Measurements from ENCODE around the gene ZBTB32.

The ZBTB32 gene

DNA sequence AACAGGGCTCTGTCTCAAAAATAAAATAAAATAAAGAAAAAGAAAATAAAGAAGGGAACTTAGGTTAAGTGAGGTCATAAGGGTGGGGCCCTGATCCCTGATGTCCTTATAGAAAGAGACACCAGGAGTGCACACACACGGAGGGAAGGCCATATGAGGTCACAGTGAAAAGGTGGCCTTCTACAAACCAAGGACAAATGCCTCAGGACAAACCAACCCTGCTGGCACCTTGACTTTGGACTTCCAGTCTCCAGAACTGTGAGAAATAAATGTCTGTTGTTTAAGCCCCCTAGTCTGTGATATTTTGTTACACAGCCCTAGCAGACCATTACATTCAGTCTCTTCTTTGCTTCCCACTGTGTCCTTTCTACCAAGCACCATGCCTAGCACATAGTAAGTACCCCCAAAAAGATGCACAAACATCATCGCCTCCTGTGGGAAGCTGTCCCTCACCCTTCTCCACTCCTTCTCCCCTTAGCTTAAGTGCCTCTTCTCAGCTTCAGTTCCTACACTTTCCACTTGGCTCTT lies 8.4 kb upstream of the ZBTB32 start:
- H3K4me3 ChIP-seq (ENCODE audit: low read depth, low read length) = no peak overlapping the region
- TF ChIP-seq, protein P1, sequence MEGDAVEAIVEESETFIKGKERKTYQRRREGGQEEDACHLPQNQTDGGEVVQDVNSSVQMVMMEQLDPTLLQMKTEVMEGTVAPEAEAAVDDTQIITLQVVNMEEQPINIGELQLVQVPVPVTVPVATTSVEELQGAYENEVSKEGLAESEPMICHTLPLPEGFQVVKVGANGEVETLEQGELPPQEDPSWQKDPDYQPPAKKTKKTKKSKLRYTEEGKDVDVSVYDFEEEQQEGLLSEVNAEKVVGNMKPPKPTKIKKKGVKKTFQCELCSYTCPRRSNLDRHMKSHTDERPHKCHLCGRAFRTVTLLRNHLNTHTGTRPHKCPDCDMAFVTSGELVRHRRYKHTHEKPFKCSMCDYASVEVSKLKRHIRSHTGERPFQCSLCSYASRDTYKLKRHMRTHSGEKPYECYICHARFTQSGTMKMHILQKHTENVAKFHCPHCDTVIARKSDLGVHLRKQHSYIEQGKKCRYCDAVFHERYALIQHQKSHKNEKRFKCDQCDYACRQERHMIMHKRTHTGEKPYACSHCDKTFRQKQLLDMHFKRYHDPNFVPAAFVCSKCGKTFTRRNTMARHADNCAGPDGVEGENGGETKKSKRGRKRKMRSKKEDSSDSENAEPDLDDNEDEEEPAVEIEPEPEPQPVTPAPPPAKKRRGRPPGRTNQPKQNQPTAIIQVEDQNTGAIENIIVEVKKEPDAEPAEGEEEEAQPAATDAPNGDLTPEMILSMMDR (IDR thresholded peaks at IDR 0.05; ENCODE audit: low read depth, low read length, missing control alignments) = no peak
- no peak for DNase-seq (ENCODE audit: low read depth)

- TF ChIP-seq, protein P1 (IDR thresholded peaks at IDR 0.05; ENCODE audit: low read depth, low read length, missing control alignments) = no peak
- no peak for DNase-seq (ENCODE audit: low read depth)
- no peak overlapping the region for H3K4me3 ChIP-seq (ENCODE audit: low read depth, low read length)
These were observed 7.5 kb upstream of the ZBTB32 start for GRCh38 chr19:35696835-35697234.

DNA sequence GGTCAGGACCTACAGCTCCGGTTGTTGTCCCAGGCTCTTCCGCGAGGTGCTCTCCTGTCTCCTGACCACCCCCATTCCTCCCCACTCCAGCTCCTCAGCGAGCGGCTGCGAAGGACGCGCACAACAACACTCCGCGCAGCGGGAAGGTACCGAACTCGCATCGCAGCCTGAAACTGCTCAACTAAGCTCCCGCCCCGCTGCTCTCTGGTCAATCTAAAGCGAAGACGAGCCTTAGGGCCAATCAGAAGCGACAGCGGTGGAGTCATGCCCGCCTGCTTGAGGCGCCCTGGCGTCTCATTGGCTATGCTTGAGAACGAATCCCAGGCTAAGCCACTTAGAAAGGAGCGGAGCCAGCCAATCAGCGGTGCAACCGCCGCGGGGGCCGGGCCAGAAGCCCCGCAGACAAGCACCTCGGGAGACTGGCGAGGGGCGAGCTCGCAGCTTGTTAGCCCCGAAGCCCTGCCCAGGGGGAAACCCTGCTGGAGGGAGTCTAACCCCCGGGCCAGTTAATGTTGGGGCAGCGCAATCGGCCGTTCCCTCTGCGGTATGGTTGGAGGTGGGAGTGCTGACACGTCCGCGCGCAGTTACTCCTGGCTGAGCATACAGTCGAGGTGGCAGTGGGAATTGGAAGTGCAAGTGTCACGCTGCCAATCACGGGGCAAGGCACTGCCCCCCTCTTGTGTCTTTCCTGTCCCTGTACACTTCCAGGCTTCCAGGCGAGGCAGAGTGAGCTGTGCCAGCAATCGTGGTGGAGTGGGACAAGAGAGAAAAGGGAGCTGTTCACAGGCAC lies 1.9 kb upstream of the ZBTB32 start:
- DNase-seq (ENCODE audit: low read depth) = peak; percentile 99
- TF ChIP-seq, protein P1 (IDR thresholded peaks at IDR 0.05; ENCODE audit: low read depth, low read length, missing control alignments) = no peak
- H3K4me3 ChIP-seq (ENCODE audit: low read depth, low read length) = peak overlapping the region; percentile 53

- TF ChIP-seq, protein P1 (IDR thresholded peaks at IDR 0.05; ENCODE audit: low read depth, low read length, missing control alignments) = no peak
- no peak overlapping the region; the same call in 1 of the 2 replicates for H3K4me3 ChIP-seq (ENCODE audit: low read depth, low read length)
- no peak for DNase-seq (ENCODE audit: low read depth)
These were observed 1.0 kb upstream of the ZBTB32 start for GRCh38 chr19:35703343-35703742.

- DNase-seq (ENCODE audit: low read depth) = no peak
- no peak overlapping the region for H3K4me3 ChIP-seq (ENCODE audit: low read depth, low read length)
- TF ChIP-seq, protein P1 (IDR thresholded peaks at IDR 0.05; ENCODE audit: low read depth, low read length, missing control alignments) = no peak
These were observed 4.0 kb downstream of the ZBTB32 start for GRCh38 chr19:35708391-35708790.

GRCh38 chr19:35710784-35711723 lies 6.7 kb downstream of the ZBTB32 start:
- H3K4me3 ChIP-seq (ENCODE audit: low read depth, low read length) = peak overlapping the region; percentile 42
- peak; percentile 88 for DNase-seq (ENCODE audit: low read depth)
- TF ChIP-seq, protein P1 (IDR thresholded peaks at IDR 0.05; ENCODE audit: low read depth, low read length, missing control alignments) = no peak

Data from GM12864 (cell line).